GM21737 (cell line): ENCODE results near the gene KIF25.
"Not testable (repeated sequence)": the region's sequence is repeated elsewhere in the genome, so short reads cannot be mapped to it uniquely, and the experiment has no call there.

Source experiments
- ATAC-seq: cut with Tn5 transposase; IDR thresholded peaks from one replicate; pipeline ENCODE4 v1.9.1; 2021; ENCODE audit warnings: mild to moderate bottlenecking, moderate library complexity; ENCODE audit not compliant: unreplicated experiment

KIF25 gene

DNA sequence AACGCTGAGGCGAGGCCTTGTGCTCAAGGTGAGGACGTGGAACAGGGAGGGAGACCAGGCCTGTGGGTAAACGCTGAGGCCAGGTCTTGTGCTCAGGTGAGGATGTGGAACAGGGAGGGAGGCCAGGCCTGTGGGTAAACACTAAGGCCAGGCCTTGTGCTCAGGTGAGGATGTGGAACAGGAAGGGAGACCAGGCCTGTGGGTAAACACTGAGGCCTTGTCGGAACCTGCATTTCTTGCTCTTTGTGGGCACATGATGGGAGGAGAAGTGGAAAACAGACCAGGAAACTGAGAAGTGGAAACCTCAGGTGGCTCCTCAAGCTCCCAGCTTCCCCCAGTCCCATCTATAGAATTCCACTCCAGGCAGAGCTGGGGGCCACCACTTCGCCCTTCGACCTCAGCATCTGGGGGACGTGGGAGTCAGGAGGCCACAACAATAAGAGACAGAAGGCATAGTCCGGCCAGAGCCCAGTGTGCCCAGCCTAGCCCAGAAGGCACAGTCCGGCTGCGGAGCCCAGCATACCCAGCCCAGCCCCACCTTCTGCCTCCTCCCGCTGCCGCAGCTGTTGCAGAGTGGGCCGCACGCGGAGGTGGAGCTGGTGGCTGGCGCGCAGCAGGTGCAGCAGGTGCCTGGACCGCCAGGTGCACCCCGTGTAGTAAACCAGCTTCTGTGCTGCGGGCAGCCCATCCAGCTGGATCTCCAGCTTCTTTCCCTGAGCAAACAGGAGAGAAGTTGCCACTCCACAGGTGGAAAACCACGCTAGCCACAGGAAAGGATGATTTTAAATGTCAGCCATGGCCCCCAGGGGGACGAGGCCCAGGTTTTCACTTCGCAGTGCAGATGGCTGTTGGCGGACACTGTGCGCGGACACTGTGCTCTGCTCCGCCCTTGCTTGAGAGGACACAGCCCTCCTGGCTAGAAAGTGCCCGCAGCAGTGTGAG, 64.1 kb downstream of the KIF25 start:
- ATAC-seq: no peak

DNA sequence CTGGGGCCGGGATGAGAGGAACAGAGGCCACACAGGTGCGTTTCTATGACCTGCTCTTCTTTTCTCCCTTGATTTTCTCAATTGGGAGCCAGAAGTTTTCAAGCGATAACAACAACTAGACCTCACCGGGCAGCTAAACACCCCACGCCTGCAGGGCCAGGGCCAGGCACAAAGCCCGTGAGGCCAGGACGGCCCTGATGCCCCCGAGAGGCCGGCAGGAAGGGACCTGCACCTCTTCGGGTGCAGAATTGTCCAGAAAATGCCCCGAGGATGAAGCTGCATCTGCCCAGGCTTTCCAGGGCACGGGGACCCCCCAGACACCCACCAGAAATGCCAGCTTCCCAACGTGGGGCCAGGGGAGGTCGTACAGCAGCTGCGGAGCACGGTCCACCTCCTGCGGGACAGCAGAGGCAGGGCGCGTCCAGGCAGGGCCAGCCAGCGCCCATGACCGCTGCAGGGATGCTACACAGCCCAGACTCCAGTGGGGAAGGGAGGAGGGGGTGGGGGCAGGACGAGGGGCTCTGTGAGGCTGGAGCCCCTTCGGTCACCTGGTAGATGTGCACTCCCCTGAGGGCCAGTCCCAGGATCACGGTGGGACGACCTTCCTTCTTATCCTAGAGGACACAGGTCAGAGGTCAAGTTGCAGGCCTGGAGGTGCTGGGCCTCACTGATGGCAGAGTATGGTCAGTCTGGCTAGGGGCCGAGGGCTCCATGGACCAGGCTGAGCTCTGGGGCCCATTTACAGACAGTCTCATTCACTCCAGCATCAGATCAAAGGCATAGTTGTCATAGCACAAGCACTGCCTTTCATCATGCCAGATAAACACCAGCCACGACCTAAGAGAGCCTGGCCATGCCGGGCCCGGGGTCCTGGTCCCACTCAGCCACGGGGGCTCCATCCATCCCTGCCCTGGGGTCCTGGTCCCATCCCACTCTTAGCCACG, 65.1 kb downstream of the KIF25 start:
- ATAC-seq: no peak

DNA sequence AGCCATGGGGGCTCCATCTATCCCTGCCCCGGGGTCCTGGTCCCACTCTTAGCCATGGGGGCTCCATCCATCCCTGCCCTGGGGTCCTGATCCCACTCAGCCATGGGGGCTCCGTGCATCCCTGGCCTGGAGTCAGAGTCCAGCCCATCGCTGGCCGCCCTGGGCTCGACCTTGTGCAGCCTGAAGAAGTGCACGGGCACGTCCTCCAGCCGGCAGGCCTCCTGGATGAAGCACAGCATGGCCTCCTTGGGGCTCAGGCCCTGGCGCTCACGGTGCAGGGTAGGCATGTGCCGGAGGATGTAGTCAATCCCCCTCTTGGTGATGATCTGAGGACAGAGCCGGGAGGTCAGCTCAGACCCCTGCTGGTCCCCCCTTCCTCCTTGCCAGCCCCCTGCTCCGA, 66.0 kb downstream of the KIF25 start:
- no peak for ATAC-seq

DNA sequence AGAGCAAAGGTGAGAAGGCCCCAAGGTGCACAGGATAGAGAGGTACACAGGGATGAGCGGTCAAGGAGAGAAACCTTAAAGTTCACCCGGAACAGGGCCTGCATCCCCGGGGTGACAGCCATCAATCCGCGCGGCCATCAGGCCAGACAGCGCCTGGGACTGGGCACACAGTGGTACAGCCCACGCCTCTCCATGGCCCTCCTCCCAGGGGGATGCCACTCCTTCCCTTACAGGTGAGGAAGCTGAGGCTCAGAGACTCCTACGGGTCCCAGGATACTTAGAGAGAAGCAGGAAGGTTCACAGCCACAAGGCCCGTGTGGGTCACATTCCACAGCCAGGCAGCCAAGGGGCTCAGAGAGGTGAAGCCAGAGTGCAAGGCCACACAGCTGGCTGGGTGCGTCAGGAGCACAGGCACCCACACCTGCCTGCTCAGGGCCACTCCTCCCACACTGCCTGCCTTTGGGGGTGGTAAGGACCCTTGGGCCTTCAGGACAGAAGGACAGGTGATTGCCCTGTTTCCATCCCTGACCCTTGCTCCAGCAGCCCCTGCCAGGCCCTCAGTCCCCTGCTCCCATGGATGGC, 66.8 kb downstream of the KIF25 start:
- no peak for ATAC-seq

DNA sequence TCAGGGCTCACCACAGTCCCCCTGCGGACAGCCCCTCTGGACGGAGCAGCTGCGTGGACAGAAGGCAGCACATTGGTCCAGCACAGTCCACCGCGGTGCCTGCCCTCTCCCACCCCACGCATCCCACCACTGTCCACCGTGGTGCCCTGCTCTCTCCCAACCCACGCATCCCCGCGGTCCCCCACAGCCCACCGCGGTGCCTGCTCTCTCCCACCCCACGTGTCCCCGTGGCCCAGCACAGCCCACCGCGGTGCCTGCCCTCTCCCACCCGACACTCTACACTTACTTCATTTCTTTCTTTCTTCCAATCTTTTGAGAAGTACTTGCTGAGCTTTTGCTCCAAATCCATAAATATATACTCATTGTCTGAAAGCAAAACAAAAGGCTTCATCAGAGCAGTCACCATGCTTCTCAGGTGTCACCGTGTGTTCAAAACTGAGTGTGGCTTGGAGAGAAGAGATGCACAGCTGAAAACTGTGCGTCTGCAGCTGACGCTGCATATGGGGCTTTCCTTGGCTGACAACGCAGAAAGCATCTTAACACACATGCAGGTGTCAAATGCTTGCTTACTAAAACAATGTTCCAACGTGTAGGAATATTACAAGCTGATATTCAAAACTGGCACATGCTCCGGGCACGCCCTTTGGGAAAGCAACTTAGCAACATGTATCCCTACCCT, 69.7 kb downstream of the KIF25 start:
- ATAC-seq: no peak

DNA sequence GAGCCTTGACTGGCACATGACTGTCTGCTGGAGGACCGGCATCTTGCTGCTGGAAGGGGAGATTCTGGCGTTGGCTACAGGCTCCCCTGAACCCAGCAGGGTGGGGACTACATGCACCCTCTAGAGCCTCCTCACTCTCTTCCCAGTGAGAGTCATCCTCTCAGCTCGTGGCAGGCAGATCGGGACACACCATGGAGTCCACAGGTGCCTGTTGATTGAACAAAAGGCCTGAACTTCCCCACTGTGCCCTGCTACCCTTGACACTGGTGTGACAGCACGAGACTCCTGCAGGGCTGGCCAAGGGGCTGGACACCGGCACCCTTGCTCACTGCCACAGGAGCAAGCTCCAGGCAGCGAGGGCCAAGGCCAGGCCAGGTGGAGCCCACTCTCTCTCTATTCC, 73.3 kb downstream of the KIF25 start:
- ATAC-seq: no peak

DNA sequence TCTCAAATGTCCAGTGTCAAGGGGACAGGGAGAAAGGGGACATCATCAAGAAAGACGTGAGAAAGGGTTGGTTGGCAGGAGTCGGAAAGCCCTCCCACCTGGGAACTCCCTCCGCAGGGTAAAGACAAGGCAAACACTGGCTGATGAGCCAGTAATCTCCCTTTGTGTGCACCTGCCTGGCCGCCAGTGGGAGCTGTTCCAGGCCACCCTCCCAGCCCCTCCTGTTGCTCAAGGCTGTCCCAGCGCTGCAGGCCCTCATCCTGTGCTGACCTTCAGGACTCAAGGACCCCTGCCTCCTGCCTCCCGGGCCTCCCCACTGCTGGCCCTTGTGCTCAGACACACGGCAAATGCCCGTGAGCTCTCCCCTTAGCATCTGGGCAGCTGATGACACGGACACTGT, 74.1 kb downstream of the KIF25 start:
- no peak for ATAC-seq

DNA sequence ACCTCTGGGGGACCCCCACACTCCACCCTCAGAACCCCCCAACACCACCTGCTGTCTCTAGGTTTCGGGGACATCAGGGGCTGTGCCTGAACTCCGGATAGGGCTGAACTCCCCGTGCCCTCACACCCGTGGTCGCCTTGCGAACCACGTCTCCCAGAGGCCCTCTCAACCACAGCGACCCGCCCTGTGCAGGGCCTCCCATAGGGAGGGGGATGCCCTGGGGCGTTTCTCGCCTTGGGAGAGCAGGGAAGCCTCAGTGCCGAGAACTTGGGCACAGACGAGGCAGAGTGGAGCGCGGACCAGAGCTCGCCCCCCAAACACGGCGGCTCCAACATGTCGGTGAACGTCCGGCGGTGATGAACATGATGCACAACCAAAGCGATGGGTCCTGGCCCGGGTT, 74.8 kb downstream of the KIF25 start:
- ATAC-seq: no peak

DNA sequence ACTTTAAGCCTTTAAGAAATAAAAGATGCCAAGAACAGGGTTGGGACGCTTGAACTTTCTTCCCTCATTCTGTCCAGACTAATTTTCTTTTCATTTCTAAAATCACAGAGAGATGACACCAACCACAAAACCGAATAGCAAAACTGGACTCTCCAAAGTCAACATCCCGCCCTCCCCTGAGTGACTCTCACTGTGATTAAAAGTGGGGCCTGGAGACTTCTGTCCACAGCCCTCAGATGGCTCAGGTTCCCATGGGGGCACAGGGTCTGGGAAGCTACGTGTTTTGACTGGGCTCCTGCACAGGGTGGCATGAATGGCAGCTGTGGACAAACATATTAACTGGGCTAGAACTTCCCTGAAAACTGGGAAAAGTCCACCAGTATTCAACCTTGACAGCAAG, 75.3 kb downstream of the KIF25 start:
- no peak for ATAC-seq

DNA sequence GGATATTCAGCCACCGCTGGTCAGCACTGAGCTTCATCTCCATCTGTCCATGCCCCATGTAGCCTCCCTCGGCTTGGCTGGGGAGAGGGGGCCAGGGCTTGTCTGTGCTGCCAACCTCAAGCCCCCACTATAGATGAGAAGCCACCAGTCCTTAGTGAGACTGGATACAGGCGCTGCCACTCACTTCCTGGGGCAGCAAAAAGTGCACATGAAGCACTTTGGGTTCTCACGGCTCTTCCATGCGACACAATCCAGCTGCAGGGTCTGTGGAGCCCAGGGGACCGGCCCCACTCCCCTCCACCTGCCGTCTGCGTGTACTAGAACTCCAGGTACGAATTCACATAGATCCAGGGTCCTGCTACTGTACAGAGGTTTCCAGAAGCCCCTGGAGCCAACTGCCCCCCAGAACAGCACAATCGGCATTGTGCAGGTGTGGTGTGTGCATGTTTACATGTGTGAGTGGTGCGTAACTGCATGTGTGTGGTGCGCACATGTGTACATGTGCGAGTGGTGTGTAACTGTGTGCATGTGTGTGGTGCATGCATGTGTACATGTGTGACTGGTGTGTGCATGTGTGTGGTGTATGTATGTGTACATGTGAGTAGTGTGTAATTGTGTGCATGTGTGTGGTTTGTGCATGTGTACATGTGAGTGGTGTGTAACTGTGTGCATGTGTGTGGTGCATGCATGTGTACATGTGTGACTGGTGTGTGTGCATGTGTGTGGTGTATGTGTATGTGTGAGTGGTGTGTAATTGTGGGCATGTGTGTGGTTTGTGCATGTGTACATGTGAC, 76.7 kb downstream of the KIF25 start:
- ATAC-seq: no peak

DNA sequence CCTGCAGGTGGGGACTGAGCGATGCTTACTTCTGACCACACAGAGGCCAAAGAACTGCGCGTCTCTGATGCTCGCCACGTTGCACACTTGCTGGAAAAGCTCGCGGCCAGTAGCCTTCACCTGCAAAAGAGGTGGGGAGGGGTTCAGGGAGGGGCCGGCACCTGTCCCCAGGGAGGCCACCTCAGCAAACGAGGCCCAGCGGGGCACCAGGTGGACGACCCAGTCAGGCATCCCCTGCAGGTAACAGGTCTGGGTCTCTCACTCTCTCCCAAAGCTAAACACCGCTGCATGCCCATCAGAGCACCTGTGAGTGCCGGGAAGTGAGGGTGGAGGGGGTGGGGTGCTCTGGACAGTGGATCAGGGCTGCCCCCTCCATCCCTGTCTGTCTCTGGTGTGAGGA, 77.7 kb downstream of the KIF25 start:
- no peak for ATAC-seq

DNA sequence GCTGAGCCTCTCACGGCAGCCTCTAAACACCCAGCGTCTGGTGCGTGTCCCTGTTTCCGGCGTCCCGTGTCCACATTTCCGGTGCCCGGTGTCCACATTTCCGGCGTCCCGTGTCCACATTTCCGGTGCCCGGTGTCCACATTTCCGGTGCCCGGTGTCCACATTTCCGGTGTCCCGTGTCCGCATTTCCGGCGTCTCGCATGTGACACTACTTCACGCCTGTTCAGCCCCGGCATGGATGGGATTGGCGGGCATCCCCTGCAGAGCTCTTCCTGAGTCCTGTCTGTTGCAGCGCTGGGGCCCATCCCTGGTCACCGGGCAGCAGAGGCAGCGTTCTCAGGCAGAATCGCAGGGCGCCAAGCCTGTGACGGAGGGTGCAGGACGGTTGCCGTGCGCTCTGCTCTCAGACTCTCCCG, 78.3 kb downstream of the KIF25 start:
- ATAC-seq: no peak

DNA sequence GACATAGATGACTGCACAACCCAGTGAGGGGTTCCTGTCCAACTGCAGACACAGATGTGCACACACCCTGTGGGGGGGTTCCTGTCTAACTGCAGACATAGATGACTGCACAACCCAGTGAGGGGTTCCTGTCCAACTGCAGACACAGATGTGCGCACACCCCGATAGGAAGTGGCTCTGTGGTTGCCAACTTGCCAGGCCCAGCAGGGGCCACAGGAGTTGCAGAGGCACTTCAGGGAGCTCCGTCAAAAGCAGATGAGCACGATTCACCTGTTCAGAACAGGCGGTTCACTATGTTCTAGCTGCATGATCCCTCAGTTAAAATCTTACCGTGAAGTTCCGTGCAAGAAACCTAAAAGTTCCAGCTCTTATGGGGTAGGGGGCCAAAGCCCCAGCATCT, 79.9 kb downstream of the KIF25 start:
- not testable (repeated sequence) for ATAC-seq

DNA sequence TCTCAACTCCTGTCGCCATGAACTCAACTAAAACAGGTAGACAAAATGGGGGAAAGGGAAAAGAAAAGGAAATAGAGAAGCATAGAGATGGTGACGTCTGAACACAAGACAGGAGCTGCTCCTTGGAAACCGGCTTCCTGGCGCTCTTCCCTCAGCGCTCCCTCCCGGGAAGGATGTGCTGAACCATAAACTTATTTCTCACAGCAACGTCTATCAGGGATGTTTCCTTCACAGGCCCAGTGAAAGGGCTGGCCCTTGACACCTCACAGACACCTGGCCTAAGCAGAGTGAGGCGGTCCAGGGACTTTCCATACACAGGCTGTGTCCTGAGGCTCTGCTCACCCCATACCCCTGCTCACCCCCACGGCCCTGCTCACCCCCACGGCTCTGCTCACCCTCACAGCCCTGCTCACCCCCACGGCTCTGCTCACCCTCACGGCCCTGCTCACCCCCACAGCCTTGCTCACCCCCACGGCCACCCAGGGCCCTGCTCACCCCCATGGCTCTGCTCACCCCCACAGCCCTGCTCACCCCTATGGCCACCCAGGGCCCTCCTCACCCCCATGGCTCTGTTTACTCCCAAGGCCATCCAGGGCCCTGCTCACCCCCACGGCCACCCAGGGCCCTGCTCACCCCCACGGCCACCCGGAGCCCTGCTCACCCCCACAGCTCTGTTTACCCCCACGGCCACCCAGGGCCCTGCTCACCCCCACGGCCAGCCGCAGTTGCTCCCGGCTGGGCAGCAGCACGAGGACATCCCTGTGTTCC, 80.9 kb downstream of the KIF25 start:
- no peak for ATAC-seq

DNA sequence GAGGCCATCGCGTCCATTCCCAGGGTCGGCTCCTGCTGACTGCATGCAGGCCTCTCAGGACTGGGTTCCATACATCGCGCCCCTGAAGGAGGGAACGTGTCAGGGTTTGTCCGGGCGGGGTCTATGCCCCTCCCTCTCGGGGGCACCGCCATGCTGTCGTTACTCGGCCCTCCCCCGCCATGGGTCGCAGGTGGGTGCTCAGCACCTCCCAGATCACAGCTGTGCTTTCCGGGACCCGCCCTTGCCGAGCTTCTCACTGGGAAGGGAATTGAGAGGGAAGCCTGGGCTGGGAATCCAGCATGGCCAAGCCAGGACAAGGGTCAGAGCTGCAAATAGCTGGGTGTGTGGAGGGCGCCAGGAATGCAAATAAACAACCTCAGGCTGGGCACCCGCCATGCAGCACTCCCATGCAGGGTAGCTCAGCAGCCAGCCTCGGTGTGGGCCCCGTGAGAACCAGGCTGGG, 81.5 kb downstream of the KIF25 start, which contains the start of gene FRMD1:
FRMD1 (minus strand) TSS at position 270 of the 463 bp plus-strand sequence; CDS start at position 152, 118 bp downstream.
- no peak for ATAC-seq

DNA sequence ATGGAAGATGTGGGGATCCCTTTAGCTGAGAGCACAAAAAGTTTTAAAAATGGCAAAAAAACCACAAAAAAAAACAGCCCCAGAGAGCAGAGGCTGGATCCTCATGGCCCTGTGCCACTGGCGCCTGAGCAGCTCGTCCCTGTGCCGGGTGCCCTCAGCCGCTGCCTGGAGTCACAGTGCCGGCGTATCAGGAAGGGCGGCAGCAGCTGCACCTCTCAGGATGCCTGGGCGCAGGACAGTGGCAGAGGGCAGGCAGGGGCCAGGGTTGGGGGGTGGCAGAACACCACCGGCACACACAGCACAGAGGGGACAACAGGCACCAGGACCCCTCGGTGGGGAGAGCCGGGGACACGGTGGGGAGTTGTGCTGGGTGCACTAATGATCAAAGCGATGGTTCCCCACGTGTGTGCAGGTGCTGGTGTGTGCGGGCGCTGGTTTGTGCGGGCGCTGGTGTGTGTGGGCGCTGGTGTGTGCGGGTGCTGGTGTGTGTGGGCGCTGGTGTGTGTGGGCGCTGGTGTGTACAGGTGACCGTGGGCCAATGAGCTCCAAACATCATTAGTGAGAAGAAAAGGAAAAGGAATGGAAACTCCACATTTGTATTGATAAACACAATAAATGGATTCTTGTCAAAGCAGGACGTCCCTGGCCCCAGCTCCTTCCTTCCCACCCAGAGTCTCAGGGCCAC, 83.1 kb downstream of the KIF25 start:
- ATAC-seq: no peak

DNA sequence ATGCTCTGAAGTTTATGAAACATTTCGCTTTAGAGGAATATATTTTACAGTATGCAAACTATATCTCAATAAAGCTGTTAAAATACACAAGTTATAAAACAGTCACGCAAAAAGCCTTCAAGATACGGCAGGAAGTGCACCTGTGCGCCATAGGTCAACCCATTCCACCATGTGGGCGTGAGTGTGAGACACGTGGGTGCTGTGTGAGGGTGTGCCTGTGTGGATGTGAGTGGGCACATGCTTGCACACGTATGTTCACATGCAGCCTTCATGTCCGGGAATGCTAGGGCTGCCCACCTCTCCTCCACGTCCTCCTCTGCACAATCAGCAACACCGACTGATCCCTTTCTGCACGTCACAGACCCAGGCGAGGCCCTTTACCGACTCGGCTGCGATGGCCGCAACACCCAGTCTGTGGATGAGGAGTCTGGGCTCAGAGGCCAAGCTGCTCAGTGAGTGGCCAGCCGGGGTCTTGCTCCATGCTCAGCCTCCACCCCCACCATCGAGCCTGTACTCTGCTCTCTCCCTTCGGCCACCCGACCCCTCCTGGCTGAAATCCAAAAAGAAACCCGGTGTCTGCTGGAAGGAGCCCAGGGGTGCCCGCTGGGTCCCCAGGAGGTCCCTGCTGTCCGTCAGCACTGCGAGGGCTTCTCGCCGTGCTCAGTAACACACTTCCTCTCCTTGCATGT, 84.5 kb downstream of the KIF25 start:
- ATAC-seq: no peak
